ENCODE measurements around the gene SYNPR. TPM values are rescaled to one million over a fixed set of nuclear protein-coding genes. Genes with fewer than 3 reads are reported as not detected.

Gene SYNPR
- polyA plus RNA-seq, 1 donor from 2014 or later, result 2.0 TPM

DNA sequence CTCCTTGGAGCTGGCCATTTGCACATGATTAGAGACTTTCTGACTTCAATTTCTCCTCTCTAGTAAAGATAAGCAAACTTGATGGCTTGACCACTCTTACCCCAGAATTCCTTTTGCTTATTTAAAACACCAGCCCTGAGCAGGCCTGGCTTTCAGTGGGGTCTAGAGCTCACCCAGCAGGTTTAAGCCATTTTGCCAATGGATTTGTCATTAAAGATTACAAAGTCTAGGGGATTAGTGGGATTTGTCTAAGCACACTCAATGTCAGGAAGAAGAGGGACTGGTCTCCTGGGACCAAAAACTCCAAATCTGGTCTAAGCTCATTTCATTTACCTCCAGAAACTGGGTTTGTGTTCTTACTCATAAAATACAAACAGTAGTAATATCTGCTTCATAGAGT lies 317.1 kb downstream of the SYNPR start:
- Histone ChIP-seq H3K79me2 (replicated peaks; ENCODE audit: insufficient read depth, low read length) (no peaks in the 10 kb centered on the region), H3F3A (ENCODE audit: insufficient read depth, low read length, poor library complexity, severe bottlenecking) (no peaks in the 10 kb centered on the region), H4K20me1 (ENCODE audit: insufficient read depth) (no peaks in the 10 kb centered on the region), H3K9ac (ENCODE audit: low read length) (no peak overlapping the region), H3K9me2 (ENCODE audit: insufficient read depth, low read length) (no peaks in the 10 kb centered on the region), H3K4me3 (ENCODE audit: low read length) (no peak overlapping the region), H3K4me2 (ENCODE audit: low read length) (no peak overlapping the region), H3K9me3 (ENCODE audit: low read length) (no peaks in the 10 kb centered on the region), H3K27ac (ENCODE audit: low read length) (no peak overlapping the region), H3K27me3 (ENCODE audit: insufficient read depth, low read depth, low read length) (no peaks in the 10 kb centered on the region), H2AFZ (ENCODE audit: low read depth, low read length) (no peak overlapping the region), H3K36me3 (ENCODE audit: insufficient read depth, low read length) (no peaks in the 10 kb centered on the region)
- TF ChIP-seq, protein P1, sequence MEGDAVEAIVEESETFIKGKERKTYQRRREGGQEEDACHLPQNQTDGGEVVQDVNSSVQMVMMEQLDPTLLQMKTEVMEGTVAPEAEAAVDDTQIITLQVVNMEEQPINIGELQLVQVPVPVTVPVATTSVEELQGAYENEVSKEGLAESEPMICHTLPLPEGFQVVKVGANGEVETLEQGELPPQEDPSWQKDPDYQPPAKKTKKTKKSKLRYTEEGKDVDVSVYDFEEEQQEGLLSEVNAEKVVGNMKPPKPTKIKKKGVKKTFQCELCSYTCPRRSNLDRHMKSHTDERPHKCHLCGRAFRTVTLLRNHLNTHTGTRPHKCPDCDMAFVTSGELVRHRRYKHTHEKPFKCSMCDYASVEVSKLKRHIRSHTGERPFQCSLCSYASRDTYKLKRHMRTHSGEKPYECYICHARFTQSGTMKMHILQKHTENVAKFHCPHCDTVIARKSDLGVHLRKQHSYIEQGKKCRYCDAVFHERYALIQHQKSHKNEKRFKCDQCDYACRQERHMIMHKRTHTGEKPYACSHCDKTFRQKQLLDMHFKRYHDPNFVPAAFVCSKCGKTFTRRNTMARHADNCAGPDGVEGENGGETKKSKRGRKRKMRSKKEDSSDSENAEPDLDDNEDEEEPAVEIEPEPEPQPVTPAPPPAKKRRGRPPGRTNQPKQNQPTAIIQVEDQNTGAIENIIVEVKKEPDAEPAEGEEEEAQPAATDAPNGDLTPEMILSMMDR (IDR thresholded peaks at IDR 0.05; ENCODE audit: poor library complexity, severe bottlenecking), result no peak
- TF ChIP-seq EP300 (conservative IDR thresholded peaks at IDR 0.05; ENCODE audit: poor library complexity, severe bottlenecking) (no peak), EZH2 (IDR thresholded peaks at IDR 0.05; ENCODE audit: borderline replicate concordance, insufficient read depth, low read length, poor library complexity, severe bottlenecking) (no peak), MXI1 (conservative IDR thresholded peaks at IDR 0.05; ENCODE audit: poor library complexity, severe bottlenecking) (no peak), TAF1 (IDR thresholded peaks at IDR 0.05; ENCODE audit: low read depth) (no peak), SMC3 (conservative IDR thresholded peaks at IDR 0.05; ENCODE audit: poor library complexity) (no peak), RAD21 (conservative IDR thresholded peaks at IDR 0.05) (no peak), POLR2AphosphoS5 (IDR thresholded peaks at IDR 0.05) (no peak)
- TF ChIP-seq, protein P2, sequence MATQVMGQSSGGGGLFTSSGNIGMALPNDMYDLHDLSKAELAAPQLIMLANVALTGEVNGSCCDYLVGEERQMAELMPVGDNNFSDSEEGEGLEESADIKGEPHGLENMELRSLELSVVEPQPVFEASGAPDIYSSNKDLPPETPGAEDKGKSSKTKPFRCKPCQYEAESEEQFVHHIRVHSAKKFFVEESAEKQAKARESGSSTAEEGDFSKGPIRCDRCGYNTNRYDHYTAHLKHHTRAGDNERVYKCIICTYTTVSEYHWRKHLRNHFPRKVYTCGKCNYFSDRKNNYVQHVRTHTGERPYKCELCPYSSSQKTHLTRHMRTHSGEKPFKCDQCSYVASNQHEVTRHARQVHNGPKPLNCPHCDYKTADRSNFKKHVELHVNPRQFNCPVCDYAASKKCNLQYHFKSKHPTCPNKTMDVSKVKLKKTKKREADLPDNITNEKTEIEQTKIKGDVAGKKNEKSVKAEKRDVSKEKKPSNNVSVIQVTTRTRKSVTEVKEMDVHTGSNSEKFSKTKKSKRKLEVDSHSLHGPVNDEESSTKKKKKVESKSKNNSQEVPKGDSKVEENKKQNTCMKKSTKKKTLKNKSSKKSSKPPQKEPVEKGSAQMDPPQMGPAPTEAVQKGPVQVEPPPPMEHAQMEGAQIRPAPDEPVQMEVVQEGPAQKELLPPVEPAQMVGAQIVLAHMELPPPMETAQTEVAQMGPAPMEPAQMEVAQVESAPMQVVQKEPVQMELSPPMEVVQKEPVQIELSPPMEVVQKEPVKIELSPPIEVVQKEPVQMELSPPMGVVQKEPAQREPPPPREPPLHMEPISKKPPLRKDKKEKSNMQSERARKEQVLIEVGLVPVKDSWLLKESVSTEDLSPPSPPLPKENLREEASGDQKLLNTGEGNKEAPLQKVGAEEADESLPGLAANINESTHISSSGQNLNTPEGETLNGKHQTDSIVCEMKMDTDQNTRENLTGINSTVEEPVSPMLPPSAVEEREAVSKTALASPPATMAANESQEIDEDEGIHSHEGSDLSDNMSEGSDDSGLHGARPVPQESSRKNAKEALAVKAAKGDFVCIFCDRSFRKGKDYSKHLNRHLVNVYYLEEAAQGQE (IDR thresholded peaks at IDR 0.05; ENCODE audit: borderline replicate concordance), result no peak

DNA sequence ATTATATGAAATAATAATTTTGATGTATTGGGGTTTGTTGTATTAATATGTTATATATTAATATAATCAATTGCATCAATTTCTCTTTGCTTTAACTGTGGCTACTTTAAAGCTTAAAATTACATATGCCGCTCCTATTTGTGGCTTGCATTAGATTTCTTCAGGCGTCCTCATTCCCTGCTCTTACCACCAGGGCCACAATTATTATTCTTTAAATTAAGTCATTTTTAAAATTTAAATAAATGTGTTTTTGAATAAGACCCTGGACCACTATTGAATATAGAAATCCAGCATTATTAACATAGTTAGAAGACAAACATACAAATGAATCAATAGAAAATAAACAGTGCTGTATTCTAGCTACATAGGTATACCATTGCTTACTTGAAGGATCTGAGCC lies 318.9 kb downstream of the SYNPR start:
- no peaks in the 10 kb centered on the region for H3K36me3 ChIP-seq (ENCODE audit: insufficient read depth, low read length)
- no peaks in the 10 kb centered on the region for H4K20me1 ChIP-seq (ENCODE audit: insufficient read depth)
- TF ChIP-seq, protein P2 (IDR thresholded peaks at IDR 0.05; ENCODE audit: borderline replicate concordance), result no peak
- H3K9me3 ChIP-seq (ENCODE audit: low read length), result no peaks in the 10 kb centered on the region
- no peaks in the 10 kb centered on the region for H3F3A ChIP-seq (ENCODE audit: insufficient read depth, low read length, poor library complexity, severe bottlenecking)
- no peak overlapping the region for H3K27ac ChIP-seq (ENCODE audit: low read length)
- H3K79me2 ChIP-seq (replicated peaks; ENCODE audit: insufficient read depth, low read length), result no peaks in the 10 kb centered on the region
- H3K27me3 ChIP-seq (ENCODE audit: insufficient read depth, low read depth, low read length), result no peaks in the 10 kb centered on the region
- no peak overlapping the region for H3K9ac ChIP-seq (ENCODE audit: low read length)
- no peaks in the 10 kb centered on the region for H3K9me2 ChIP-seq (ENCODE audit: insufficient read depth, low read length)
- H2AFZ ChIP-seq (ENCODE audit: low read depth, low read length), result no peak overlapping the region
- no peak overlapping the region for H3K4me2 ChIP-seq (ENCODE audit: low read length)
- no peak overlapping the region for H3K4me3 ChIP-seq (ENCODE audit: low read length)
